Tibial nerve (tissue), 4 donors: ENCODE measurements around the gene TMEM132A. TPM values are rescaled to one million over a fixed set of nuclear protein-coding genes. Genes with fewer than 3 reads are reported as not detected.

Experiments used
- DNase-seq, 2 donors: peaks; one replicate each; pipeline ENCODE4 v3.0.0-alpha.2; 2019; ENCODE audit warnings: low spot score in 2 of 2
- H3K27ac ChIP-seq, 4 donors: fragments of 200-600 bp; sonication (generic) in 3 of 4; one replicate each; pipeline ENCODE4 v1.5.1; 2017 to 2019; ENCODE audit warnings: mild to moderate bottlenecking in 1 of 4
- H3K27me3 ChIP-seq, 2 donors: fragments of 200-600 bp; sonication (generic) in 1 of 2; one replicate each; pipeline versions ENCODE4 v1.5.1 to v1.6.0; 2017 to 2019
- H3K36me3 ChIP-seq, 3 donors: fragments of 200-600 bp; sonication (generic); one replicate each; pipeline ENCODE4 v1.5.1; 2018 to 2019
- H3K4me1 ChIP-seq, 4 donors: fragments of 200-600 bp; sonication (generic) in 3 of 4; one replicate each; pipeline ENCODE4 v1.5.1; 2017 to 2019
- H3K4me3 ChIP-seq, 4 donors: fragments of 200-600 bp; sonication (generic) in 3 of 4; one replicate each; pipeline ENCODE4 v1.5.1; 2017 to 2019; ENCODE audit warnings: mild to moderate bottlenecking in 1 of 4, moderate library complexity in 1 of 4
- H3K9me3 ChIP-seq, 4 donors: fragments of 200-600 bp; sonication (generic) in 3 of 4; one replicate each; pipeline ENCODE4 v1.5.1; 2017 to 2019
- CTCF ChIP-seq, 5 experiments: fragments of 200-600 bp in 3 of 5; fragments of 450-650 bp in 2 of 5; sonication (generic) in 3 of 5; IDR thresholded peaks; one replicate each; pipeline ENCODE4 v1.5.1; 2016 to 2019; ENCODE audit warnings: antibody characterized with exemption in 5 of 5, mild to moderate bottlenecking in 3 of 5, moderate library complexity in 2 of 5
- EP300 ChIP-seq, 2 donors: sonication (generic); formaldehyde crosslinking; IDR thresholded peaks; one replicate each; pipeline ENCODE4 v1.6.1; 2017; ENCODE audit warnings: antibody characterized with exemption in 2 of 2, mild to moderate bottlenecking in 1 of 2
- POLR2A ChIP-seq, 2 donors: fragments of 450-650 bp; IDR thresholded peaks; one replicate each; pipeline ENCODE4 v1.6.1; 2017; ENCODE audit warnings: antibody characterized with exemption in 2 of 2, mild to moderate bottlenecking in 2 of 2, moderate library complexity in 2 of 2
- WGBS, 2 donors: methylation state at CpG; one replicate each; pipeline ENCODE4 v1.1.5; 2018; 5-methylcytosine and 5-hydroxymethylcytosine counted together
- total RNA-seq, 4 donors: library from RNA; depleted of rRNA; stranded (reverse); fragments of >200 nt; gene quantifications; one replicate each; pipeline ENCODE4 v1.1.0, GENCODE V29; 2016

Gene TMEM132A
- total RNA-seq, 4 donors from 2014 or later: 15.9 to 41.9 (median 26.6) TPM

DNA sequence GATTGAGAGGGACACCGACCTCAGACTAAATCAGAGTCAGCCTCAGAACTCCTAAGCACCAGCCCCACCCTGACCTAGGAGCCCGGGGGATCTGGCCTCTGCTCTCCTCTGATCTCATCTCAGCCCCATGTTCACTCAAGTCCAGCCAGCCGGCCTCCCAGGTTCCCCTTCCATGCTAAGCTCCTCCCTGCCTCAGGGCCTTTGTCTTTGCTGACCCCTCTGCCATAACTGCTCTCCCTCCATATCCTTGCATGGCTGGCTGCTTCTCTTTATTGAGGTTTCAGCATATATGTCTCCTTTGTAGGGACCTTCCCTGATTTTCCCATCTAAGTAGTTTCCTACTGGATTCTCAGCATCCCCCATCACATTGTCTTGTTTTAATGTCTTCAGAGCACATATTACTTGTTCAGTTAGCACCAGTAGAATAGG lies 28.5 kb downstream of the TMEM132A start:
- Histone ChIP-seq H3K9me3 (no peaks in the 10 kb centered on the region), H3K27ac (peak overlapping the region; percentile 87 to 98 (median 92)), H3K27me3 (no peaks in the 10 kb centered on the region), H3K4me3 (peak overlapping the region; percentile 30 to 66 (median 60)), H3K36me3 (no peaks in the 10 kb centered on the region), H3K4me1 (peaks cover 0 to 45% (median 16%) of the 10 kb centered on the region in 4 donors)
- 10 to 14% methylated on average over 3 of the region's 3 CpGs for WGBS, 2 donors
- no peak for TF ChIP-seq EP300 (IDR thresholded peaks at IDR 0.05)
- TF ChIP-seq POLR2A (IDR thresholded peaks at IDR 0.05): no peak
- TF ChIP-seq CTCF (IDR thresholded peaks at IDR 0.05): no peak
- DNase-seq: no peak

GRCh38 chr11:60953781-60954180 lies 29.5 kb downstream of the TMEM132A start:
- Histone ChIP-seq H3K4me3 (no peak overlapping the region), H3K27me3 (no peaks in the 10 kb centered on the region), H3K36me3 (no peaks in the 10 kb centered on the region), H3K27ac (peak overlapping the region in 2 of 4 donors; percentile 92 to 98), H3K4me1 (peaks cover 0 to 35% (median 12%) of the 10 kb centered on the region in 4 donors), H3K9me3 (no peaks in the 10 kb centered on the region)
- TF ChIP-seq CTCF (IDR thresholded peaks at IDR 0.05) (no peak), EP300 (IDR thresholded peaks at IDR 0.05) (no peak), POLR2A (IDR thresholded peaks at IDR 0.05) (no peak)
- DNase-seq: no peak
- 78 to 79% methylated on average over 6 of the region's 6 CpGs for WGBS, 2 donors

DNA sequence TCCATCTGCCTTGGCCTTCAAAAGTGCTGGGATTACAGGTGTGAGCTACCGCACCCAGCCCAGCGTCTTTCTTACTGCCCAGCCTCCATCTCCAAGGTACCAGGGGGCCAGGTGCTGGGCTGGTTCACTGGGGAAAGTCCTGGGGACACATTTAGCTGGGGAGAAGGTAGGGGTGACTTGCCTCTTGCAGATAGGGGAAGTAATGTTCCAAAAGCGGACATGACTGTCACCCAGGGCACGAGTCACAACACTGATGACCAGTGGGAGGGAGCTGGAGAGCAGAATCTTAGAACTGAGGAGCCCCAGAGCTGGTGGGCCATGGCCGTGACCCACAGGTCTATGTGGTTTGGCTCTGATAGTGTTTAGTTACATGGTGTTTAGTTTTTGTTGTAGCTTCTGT lies 30.2 kb downstream of the TMEM132A start:
- DNase-seq: no peak

DNA sequence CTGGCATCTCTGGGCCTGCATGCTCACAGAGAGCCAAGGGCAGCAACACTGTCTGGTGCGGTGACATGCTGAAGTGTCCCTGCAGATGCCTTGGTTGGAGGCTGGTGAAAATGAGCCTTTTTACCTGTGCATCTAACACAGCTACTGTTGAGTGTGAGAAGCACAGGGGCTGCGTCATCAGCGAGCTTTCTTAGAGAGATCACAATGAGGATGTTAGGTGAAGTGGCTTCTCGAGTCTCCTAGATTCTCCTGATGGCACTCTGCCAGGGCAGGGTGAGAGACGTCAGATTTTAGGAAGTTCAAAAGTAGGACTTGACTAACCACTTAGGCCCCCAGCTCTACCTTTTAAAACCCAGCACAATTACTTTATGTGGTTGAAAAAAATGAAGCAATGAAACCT lies 31.3 kb downstream of the TMEM132A start:
- H3K27ac ChIP-seq: no peak overlapping the region
- H3K4me1 ChIP-seq: peaks cover 0 to 17% (median 4%) of the 10 kb centered on the region in 4 donors
- no peaks in the 10 kb centered on the region for H3K9me3 ChIP-seq
- WGBS, 2 donors: 59 to 61% methylated on average over 5 of the region's 5 CpGs
- H3K4me3 ChIP-seq: no peak overlapping the region
- DNase-seq: no peak
- no peaks in the 10 kb centered on the region for H3K36me3 ChIP-seq
- TF ChIP-seq CTCF (IDR thresholded peaks at IDR 0.05) (no peak), EP300 (IDR thresholded peaks at IDR 0.05) (no peak)
- no peaks in the 10 kb centered on the region for H3K27me3 ChIP-seq

More for the DNA sequence above, 30.2 kb downstream of the TMEM132A start:
- H3K4me1 ChIP-seq: peaks cover 0 to 29% (median 8%) of the 10 kb centered on the region in 4 donors
- no peaks in the 10 kb centered on the region for H3K27me3 ChIP-seq
- H3K9me3 ChIP-seq: no peaks in the 10 kb centered on the region
- peak overlapping the region in 2 of 4 donors; percentile 57 to 98 for H3K27ac ChIP-seq
- 79 to 92% methylated on average over 5 of the region's 5 CpGs for WGBS, 2 donors
- no peak overlapping the region for H3K4me3 ChIP-seq
- TF ChIP-seq EP300 (IDR thresholded peaks at IDR 0.05) (no peak), POLR2A (IDR thresholded peaks at IDR 0.05) (no peak), CTCF (IDR thresholded peaks at IDR 0.05) (no peak)
- no peaks in the 10 kb centered on the region for H3K36me3 ChIP-seq

- no peak for DNase-seq
- Histone ChIP-seq H3K4me3 (no peak overlapping the region), H3K27me3 (peaks cover 0 to 3% of the 10 kb centered on the region in 2 donors), H3K9me3 (no peaks in the 10 kb centered on the region), H3K36me3 (no peaks in the 10 kb centered on the region), H3K4me1 (peaks cover 0 to 11% (median 2%) of the 10 kb centered on the region in 4 donors), H3K27ac (no peak overlapping the region)
- TF ChIP-seq CTCF (IDR thresholded peaks at IDR 0.05): no peak
- no peak for TF ChIP-seq POLR2A (IDR thresholded peaks at IDR 0.05)
- no peak for TF ChIP-seq EP300 (IDR thresholded peaks at IDR 0.05)
- 64 to 76% methylated on average over 4 of the region's 4 CpGs for WGBS, 2 donors
Measured at GRCh38 chr11:60957188-60957587, 32.9 kb downstream of the TMEM132A start.
